GM12875 (cell line): ENCODE results near the gene HTATIP2.

Source experiments
- H3K4me3 ChIP-seq: one replicate; pipeline ENCODE4 v1.5.1; 2011; ENCODE audit warnings: low read depth, low read length, control low read depth
- CTCF ChIP-seq: IDR thresholded peaks from 2 replicates; pipeline ENCODE4 v1.5.1; 2011; ENCODE audit warnings: low read depth, mild to moderate bottlenecking, control low read depth, inconsistent platforms, low read length, moderate library complexity, borderline replicate concordance; ENCODE audit not compliant: insufficient read depth

Gene HTATIP2

DNA sequence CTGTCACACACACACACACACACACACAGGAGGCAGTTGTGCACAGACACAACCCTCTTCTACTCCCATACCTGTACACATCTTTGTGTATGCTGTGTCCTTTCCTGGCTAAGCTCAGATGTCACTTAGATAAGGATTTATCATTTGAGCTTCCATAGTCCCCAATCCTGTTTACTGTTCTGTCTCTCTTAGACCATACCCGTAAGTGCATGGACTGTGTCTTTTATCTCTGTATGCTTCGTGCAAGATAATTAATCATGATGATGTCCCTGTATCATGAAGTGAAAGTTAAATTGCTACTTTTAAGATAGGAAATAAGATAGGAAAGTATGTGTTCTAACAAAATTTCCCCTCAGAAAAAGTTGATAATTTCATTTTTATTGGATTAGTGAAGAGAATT, 54.3 kb downstream of the HTATIP2 start:
- no peak for TF ChIP-seq CTCF

DNA sequence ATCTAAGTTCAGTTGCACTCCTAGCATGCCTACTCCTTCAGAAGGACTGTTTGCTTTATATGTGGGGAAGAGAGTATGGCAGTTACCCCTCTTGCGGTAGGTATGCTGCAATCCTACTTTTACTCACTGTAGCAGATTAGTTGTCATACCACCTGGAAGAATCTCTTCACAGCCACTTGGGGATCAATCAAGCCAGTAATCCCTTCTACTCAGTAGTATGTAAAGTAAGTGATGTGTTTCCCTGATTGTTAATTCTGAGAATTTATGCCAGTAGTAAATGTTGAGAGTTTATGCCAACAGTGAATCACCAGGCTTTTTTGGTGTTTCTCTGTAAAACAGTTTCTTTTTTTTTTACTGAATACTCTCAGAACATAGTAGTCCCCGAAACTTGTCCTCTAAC, 58.4 kb downstream of the HTATIP2 start:
- no peak for TF ChIP-seq CTCF
- no peak overlapping the region for H3K4me3 ChIP-seq

More for the DNA sequence above, 54.3 kb downstream of the HTATIP2 start:
- no peak overlapping the region for H3K4me3 ChIP-seq

- no peak for TF ChIP-seq CTCF
- H3K4me3 ChIP-seq = no peak overlapping the region
These were observed 65.7 kb downstream of the HTATIP2 start for GRCh38 chr11:20429216-20429615.
